GM12801 (cell line): ENCODE measurements around the gene CALM3.

ENCODE experiments used
- TF ChIP-seq, protein P1 (sequence below): IDR thresholded peaks from one replicate; pipeline ENCODE4 v1.5.1; 2011; ENCODE audit warnings: control low read depth; ENCODE audit not compliant: insufficient read length; ENCODE audit errors: extremely low read depth

Gene CALM3

DNA sequence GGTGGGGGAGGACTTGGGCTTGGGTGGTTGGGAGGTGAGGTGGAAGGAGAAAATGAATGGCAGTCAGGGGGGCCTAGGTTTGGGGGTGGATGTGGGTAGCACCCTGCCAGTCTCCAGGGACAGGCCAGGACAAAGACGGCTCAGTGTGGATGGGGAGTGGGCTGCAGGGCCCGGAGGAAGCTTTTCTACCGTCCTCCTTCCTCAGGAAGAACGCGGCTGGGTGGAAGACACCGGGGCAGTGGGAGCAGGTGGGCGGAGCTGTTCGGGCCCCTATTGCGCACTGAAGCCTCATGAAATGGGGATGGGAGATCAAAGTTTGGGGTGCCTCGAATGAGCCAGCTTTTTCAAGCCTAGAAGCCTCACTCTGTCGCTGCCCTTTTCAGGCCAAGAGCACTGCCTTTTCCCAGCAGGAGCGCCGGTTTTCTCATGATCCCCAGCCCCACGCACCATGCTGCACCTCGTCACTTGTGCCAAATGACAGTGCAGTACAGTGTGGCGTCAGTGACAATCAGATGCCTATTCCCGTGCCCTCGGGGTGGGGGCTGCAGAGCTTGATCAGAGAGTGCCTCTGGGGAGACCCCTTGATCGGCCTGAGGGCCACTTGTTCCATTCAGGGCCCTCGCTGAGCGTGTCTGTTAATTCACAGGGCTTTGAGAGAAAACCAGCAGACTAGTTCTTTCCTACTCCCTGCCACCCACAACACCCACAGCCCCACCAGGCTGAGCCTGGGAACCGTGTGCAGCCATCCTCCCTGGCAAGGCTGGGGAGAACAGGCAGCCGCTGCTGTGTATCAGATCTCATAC is 1.5 kb downstream of the CALM3 start:
- TF ChIP-seq, protein P1, sequence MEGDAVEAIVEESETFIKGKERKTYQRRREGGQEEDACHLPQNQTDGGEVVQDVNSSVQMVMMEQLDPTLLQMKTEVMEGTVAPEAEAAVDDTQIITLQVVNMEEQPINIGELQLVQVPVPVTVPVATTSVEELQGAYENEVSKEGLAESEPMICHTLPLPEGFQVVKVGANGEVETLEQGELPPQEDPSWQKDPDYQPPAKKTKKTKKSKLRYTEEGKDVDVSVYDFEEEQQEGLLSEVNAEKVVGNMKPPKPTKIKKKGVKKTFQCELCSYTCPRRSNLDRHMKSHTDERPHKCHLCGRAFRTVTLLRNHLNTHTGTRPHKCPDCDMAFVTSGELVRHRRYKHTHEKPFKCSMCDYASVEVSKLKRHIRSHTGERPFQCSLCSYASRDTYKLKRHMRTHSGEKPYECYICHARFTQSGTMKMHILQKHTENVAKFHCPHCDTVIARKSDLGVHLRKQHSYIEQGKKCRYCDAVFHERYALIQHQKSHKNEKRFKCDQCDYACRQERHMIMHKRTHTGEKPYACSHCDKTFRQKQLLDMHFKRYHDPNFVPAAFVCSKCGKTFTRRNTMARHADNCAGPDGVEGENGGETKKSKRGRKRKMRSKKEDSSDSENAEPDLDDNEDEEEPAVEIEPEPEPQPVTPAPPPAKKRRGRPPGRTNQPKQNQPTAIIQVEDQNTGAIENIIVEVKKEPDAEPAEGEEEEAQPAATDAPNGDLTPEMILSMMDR = no peak

DNA sequence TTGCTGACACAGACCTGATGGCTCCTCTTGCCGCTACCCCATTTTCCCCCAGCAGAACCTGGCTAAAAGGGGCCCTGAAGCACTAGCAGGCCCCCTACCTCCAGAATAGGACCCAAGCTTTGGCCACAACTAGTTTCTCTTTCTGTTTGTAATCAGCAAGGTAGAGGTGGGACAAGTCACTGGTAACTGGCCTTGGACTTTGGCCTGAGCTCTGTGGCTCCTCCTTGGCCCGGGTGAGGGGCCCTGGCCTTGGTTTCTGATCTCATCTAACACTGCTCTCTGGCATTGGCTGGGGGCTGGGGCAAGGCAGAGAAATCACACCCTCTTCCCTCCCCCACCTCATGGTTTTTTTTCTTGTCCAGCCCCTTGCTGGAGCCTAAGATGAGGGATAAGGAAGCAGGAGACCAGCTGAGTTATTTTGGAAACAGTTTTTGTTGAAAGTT is 2.1 kb downstream of the CALM3 start:
- TF ChIP-seq, protein P1 = no peak

DNA sequence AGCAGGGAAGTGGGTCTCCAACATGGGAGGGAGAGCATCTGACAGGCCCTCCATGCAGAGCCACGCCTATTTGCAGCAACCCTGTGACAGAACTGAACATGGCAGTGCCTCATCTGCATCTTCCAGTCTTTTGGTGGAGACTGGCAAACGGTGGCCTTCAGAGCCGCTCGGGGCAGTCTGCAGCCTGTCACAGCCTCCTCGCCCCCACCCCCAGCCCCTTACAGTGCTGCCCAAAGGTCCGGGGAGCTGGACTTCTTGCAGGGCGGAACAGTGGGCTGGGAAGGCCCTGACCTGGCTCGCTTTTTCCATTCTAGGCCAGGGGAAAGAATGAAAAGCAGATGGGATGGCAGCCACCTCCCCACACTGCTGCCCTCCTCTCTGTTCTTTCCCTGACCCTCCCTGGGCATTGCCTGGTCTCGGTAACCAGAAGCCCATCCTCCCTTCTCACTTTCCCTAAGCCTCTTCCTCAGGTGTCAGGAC is 2.7 kb downstream of the CALM3 start:
- TF ChIP-seq, protein P1 = no peak

DNA sequence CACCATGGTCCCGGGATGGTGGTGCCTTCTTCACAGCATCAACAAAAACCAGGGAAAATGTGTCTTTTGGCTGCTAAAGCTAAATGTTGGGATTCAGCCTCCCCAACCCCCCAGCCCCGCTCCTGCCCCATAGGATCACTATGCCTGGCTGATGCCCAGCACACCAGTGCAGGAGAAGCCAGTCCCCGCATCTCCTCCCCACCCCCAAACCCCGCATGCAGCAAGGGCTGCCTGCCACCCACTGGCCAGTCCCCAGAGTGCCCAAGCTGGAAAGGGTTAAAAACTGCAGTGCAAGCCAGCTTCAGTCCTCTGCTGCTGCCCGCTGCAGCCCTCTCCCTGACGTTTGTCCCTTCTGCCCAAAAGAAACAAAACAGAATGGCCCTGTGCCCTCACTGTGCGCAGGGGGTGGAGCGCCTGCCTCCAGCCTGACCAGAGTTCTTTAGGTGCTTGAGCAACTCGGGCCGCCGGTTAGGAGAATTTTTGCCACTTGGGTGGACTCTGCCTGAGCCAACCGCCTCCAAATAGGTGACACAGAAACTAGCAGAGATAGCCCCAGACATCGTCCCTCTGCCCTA is 3.7 kb downstream of the CALM3 start:
- TF ChIP-seq, protein P1 = no peak

DNA sequence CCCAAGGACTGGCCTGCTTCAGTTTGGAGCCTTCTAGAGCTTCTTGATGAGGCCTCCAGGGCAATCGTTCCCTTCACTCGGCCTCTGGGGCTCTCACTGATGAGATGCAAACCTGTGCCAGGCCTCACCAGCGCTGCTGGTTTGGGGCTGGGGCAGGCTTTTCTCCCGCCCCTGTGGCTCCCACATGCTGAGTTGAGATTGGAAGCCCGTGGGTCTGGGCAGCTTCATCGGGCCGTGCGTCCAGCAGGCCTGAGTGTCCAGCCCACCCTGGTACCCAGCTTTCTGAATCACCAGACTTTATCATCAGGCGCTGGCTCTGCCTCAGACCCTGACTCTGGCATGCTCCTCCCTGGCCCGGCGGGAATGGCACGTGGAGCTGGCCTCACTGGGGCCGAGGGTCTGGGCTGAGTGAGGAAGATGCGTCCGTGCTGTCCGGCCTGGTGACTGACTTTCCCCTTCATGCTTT is 4.3 kb downstream of the CALM3 start:
- TF ChIP-seq, protein P1 = no peak

DNA sequence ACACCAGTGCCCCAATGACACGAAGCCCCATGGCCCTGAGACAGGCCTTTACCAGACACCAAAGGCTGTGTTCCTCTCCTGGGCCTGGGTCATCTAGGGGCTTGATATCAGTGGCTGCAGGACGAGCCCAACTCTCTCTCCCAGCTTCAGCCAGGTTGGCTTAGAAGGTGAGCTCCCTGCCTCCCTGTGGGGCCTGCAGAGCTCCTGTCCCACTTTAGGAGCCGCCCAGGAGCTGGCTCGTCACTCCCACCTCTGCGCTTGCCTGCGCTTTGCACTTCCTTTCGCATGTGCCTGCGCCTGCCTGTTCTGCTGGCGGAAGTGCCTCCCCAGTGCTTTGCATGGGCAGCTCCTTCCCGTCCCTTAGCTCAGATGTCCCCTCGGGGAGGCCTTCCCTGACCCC is 4.9 kb downstream of the CALM3 start:
- TF ChIP-seq, protein P1 = no peak

DNA sequence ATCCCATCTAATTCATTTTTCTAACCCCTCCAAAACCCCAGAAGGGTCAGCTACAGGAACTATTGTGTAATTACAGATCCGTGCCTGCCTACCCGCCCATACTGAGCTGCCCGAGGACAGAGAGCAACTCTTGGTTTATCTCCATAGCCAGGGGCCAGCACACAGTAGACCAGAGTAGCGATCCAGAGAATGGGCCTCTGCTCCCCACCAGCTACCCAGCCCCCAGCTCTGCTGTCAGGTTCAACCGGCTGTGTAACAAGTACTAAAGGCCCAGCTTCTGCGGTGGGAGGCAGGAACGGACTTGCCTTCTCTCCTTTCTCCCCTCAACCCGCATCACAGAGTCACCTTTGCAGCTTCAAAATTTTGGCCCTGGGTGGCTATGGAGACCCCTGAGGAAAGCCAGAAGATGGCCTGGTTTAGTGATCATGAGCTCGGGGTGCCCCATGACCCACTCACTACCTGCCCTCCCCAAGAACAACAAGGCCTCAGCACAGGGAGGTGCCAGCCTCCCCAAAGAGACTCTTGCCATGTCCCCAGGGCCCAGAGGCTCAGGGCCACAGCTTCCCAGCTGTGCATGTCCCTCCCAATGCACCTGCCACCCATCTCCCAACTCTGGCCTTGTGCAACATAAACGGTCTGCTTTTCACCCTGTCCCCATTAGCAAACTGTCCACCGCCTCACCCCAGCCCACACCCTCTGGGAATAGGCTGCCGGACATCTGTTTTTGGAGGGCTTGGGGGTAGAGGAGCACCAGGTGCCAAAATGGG is 5.7 kb downstream of the CALM3 start:
- TF ChIP-seq, protein P1 = no peak
